Lower leg skin (tissue), 3 donors: Measurements from ENCODE around the gene ZNF599.

Experiments used
- POLR2A ChIP-seq, 2 donors: fragments of 450-650 bp; IDR thresholded peaks; one replicate each; pipeline ENCODE4 v1.6.1; 2016 to 2017; ENCODE audit warnings: antibody characterized with exemption in 2 of 2, mild to moderate bottlenecking in 1 of 2, moderate library complexity in 1 of 2
- TF ChIP-seq, protein P1 (sequence below), 3 donors: fragments of 450-650 bp; IDR thresholded peaks; one replicate each; pipeline ENCODE4 v1.5.1; 2016; ENCODE audit warnings: antibody characterized with exemption in 3 of 3, mild to moderate bottlenecking in 3 of 3, moderate library complexity in 2 of 3

DNA sequence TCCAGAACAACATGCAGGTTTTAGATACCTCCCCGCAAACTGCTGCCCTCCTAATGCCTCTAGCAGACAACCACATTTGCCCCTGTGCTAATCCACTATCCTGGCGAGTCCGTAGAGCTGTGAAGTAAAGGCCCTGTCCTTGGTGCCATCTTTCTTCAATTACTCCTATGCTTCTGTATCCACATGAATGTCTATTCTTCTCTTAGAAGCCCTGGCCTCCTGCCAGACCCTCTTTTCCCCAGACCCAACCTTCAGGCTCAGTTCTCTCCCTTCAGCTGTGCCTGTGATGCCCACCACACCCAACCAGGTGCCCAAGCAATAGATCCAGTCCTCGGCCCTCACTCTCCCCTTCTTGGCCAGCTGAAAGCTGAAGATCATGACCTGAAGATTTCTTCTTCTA, 31.1 kb upstream of the ZNF599 start:
- TF ChIP-seq POLR2A (IDR thresholded peaks at IDR 0.05): no peak
- TF ChIP-seq, protein P1, sequence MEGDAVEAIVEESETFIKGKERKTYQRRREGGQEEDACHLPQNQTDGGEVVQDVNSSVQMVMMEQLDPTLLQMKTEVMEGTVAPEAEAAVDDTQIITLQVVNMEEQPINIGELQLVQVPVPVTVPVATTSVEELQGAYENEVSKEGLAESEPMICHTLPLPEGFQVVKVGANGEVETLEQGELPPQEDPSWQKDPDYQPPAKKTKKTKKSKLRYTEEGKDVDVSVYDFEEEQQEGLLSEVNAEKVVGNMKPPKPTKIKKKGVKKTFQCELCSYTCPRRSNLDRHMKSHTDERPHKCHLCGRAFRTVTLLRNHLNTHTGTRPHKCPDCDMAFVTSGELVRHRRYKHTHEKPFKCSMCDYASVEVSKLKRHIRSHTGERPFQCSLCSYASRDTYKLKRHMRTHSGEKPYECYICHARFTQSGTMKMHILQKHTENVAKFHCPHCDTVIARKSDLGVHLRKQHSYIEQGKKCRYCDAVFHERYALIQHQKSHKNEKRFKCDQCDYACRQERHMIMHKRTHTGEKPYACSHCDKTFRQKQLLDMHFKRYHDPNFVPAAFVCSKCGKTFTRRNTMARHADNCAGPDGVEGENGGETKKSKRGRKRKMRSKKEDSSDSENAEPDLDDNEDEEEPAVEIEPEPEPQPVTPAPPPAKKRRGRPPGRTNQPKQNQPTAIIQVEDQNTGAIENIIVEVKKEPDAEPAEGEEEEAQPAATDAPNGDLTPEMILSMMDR (IDR thresholded peaks at IDR 0.05): no peak
